DMS79 treated with DMSO at 0.1 percent for 48 hours (cell line): ENCODE results near the gene CBLIF.
"Not testable (repeated sequence)": the region's sequence is repeated elsewhere in the genome, so short reads cannot be mapped to it uniquely, and the experiment has no call there.

ENCODE experiments used
- DNase-seq: peaks from one replicate; lab custom pipeline; 2025; lab: John Stamatoyannopoulos, UW

The CBLIF gene

DNA sequence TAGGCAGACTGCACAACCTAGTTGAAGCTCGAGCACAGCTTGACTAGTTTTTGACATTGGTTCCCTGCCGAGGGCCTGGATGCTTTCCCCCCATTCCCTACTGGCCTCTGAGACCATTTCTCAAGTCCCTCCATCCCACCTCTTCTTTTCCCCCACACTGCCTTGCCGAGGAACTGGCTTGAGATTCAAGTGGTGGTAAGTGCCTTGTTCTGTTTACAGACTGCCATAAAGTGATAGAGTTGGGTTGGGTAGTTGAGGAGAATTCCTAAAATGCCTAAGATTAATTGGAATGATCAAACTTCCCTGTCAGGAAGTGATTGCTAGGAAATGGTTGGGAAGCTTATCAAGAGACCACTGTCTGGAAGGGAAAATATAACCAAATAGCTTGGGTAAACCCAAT lies 50.9 kb downstream of the CBLIF start:
- no peak for DNase-seq

- no peak for DNase-seq
These were observed 52.8 kb downstream of the CBLIF start for GRCh38 chr11:59792507-59792906.

- DNase-seq = no peak
These were observed 53.7 kb downstream of the CBLIF start for GRCh38 chr11:59791639-59792038.

GRCh38 chr11:59787816-59788215 lies 57.5 kb downstream of the CBLIF start:
- DNase-seq = no peak

DNA sequence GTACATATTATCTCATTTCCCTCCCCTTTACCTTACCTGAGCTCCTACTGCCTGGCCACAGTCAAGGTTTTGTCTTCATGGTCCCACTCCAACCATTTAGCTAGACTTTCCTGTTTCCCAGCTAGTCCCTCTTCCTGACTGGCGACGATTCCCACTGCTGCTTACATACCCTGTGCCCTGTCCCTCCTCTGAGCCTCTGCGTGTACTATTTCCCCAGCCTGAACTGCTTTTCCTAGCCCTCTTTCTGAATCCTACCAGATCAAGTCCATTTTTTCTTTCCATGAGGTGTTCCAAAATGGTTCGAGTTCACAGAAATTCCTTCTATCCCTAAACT lies 58.1 kb downstream of the CBLIF start:
- DNase-seq = no peak

DNA sequence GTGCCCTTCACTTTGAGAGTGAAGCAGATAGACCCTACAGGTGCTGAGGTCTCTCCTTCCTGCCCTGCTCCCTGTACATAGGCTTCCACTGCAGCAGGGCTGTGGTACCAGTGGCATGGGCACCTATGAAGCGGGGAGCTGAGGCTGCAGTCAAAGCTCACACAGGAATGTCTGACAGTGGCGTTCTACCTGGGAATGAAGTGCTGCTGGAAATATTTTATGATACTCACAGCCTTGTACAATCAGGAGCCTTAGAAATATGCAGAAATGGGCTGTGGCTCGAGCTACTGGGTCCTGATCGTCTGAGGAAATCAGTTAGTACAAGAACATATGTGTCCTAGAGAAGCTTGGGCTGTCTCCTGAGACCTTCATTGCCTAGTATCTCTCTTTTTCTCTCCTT lies 59.5 kb downstream of the CBLIF start:
- DNase-seq = no peak

- not testable (repeated sequence) for DNase-seq
These were observed 60.9 kb downstream of the CBLIF start for GRCh38 chr11:59784441-59784840.

DNA sequence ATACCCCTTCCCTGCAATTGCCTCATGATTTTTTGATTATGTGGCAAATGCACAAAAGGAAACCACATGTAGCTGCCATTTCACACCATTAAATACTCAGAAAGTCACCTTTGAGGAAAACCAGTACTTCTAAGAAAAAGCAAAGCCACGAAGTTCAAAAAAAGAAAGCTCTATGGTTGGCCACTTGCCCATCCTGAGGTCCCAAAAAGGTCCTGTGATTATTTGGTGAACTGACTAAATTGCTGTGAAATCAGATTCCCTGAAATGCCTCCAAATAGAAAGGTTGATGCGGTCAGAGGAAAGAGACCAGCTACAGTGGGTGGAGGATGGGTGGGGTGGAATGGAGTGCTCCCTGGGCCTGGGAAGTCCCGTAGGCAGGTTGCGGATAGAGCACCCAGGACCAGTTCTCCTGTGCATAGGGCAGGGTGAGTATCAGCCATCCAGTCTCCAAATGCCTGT lies 61.6 kb downstream of the CBLIF start:
- no peak for DNase-seq

- no peak for DNase-seq
These were observed 63.2 kb downstream of the CBLIF start for GRCh38 chr11:59782080-59782479.

DNA sequence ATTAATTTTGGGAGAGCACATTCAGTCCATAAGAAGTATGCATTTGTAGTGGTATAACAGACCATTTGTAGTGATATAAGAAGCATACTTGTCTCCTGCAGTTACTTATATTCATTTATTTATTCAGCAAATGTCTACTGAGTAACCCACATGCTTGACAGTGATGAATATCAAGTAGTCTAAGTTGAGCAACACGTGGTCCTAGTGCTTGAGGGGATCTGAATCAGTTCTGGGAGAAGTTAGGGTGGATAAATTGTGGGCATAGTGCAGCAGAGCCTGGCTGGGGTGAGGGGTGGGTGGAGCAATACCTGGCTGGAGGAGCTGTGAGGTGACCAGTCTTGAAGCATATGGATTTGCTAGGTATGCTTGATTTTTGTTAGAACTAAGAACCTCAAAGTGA lies 65.8 kb downstream of the CBLIF start:
- DNase-seq = no peak
